ENCODE data around the gene CHD2. TPM values are rescaled to one million over a fixed set of nuclear protein-coding genes. Genes with fewer than 3 reads are reported as not detected.

Gene CHD2
- total RNA-seq, 1 experiment from 2014 or later: 120 TPM

- POLR2A ChIA-PET (ENCODE audit: unreplicated experiment): interaction anchor here (0.6 kb wide), 1 partner anchor 64 kb away, joined by 7 read pairs; no protein-coding TSS in a partner anchor
- Histone ChIP-seq H3F3A (ENCODE audit: insufficient read depth, low read depth) (peaks cover 61% of the 10 kb centered on the region), H3K27me3 (ENCODE audit: insufficient read depth, low read depth) (no peaks in the 10 kb centered on the region), H3K36me3 (ENCODE audit: low read depth) (peaks cover 93% of the 10 kb centered on the region), H4K20me1 (ENCODE audit: insufficient read depth) (peaks cover 14% of the 10 kb centered on the region), H3K4me2 (no peak overlapping the region), H3K27ac (no peak overlapping the region), H3K9me3 (ENCODE audit: insufficient read depth, low read depth) (peaks cover 9% of the 10 kb centered on the region), H3K4me1 (replicated peaks; ENCODE audit: insufficient read depth) (no peaks in the 10 kb centered on the region), H3K4me3 (no peak overlapping the region), H3K9me2 (ENCODE audit: insufficient read depth) (no peaks in the 10 kb centered on the region), H3K79me2 (ENCODE audit: low read depth) (peaks cover 32% of the 10 kb centered on the region), H2AFZ (no peak overlapping the region)
- TF ChIP-seq CTCF (conservative IDR thresholded peaks at IDR 0.05) (no peak), EZH2 (IDR thresholded peaks at IDR 0.05; ENCODE audit: low read depth) (no peak)
- CTCF ChIA-PET: interaction anchor here (0.6 kb wide), 2 partner anchors 21 to 40 kb away, joined by 3 to 15 read pairs; no protein-coding TSS in a partner anchor
- intact Hi-C loops (cut with micrococcal nuclease; ENCODE audit: unreplicated experiment): no loop called here
- BruUV-seq (replicated peaks): no TSS peak
- DNase-seq: no peak
Measured at GRCh38 chr15:92954002-92954401, 53.9 kb downstream of the CHD2 start.

GRCh38 chr15:92954578-92954977 lies 54.5 kb downstream of the CHD2 start:
- Histone ChIP-seq H3K4me1 (replicated peaks; ENCODE audit: insufficient read depth) (no peaks in the 10 kb centered on the region), H3K79me2 (ENCODE audit: low read depth) (peaks cover 37% of the 10 kb centered on the region), H3K9me3 (ENCODE audit: insufficient read depth, low read depth) (peaks cover 6% of the 10 kb centered on the region), H3K4me2 (no peak overlapping the region), H3F3A (ENCODE audit: insufficient read depth, low read depth) (peaks cover 67% of the 10 kb centered on the region), H3K4me3 (no peak overlapping the region), H3K36me3 (ENCODE audit: low read depth) (peaks cover 93% of the 10 kb centered on the region), H3K27me3 (ENCODE audit: insufficient read depth, low read depth) (no peaks in the 10 kb centered on the region), H4K20me1 (ENCODE audit: insufficient read depth) (peaks cover 19% of the 10 kb centered on the region), H2AFZ (no peak overlapping the region), H3K27ac (no peak overlapping the region), H3K9me2 (ENCODE audit: insufficient read depth) (no peaks in the 10 kb centered on the region)
- peak; percentile 34; the same call in 1 of the 2 replicates for TF ChIP-seq CTCF (conservative IDR thresholded peaks at IDR 0.05)
- TF ChIP-seq EZH2 (IDR thresholded peaks at IDR 0.05; ENCODE audit: low read depth): no peak
- ChIA-PET POLR2A (ENCODE audit: unreplicated experiment) (no interaction called here), CTCF (no interaction called here)
- no TSS peak for BruUV-seq (replicated peaks)
- DNase-seq: no peak
- intact Hi-C loops (cut with micrococcal nuclease; ENCODE audit: unreplicated experiment): no loop called here

GRCh38 chr15:92955706-92956105 lies 55.6 kb downstream of the CHD2 start:
- intact Hi-C loops (cut with micrococcal nuclease; ENCODE audit: unreplicated experiment): loop anchor here (5.0 kb wide), 1 partner anchor 37 kb away; no protein-coding TSS in a partner anchor
- TF ChIP-seq CTCF (conservative IDR thresholded peaks at IDR 0.05) (no peak), EZH2 (IDR thresholded peaks at IDR 0.05; ENCODE audit: low read depth) (no peak)
- DNase-seq: no peak
- 0 out of 2 replicates have a peak, but pooled peaks cover 4% of the 10 kb centered on the region for H3K9me3 ChIP-seq (ENCODE audit: insufficient read depth, low read depth)
- peaks cover 22% of the 10 kb centered on the region for H4K20me1 ChIP-seq (ENCODE audit: insufficient read depth)
- H3K79me2 ChIP-seq (ENCODE audit: low read depth): peaks cover 44% of the 10 kb centered on the region
- POLR2A ChIA-PET (ENCODE audit: unreplicated experiment): no interaction called here
- peaks cover 68% of the 10 kb centered on the region for H3F3A ChIP-seq (ENCODE audit: insufficient read depth, low read depth)
- CTCF ChIA-PET: no interaction called here
- no peak overlapping the region for H3K4me2 ChIP-seq
- H3K4me3 ChIP-seq: no peak overlapping the region
- no peak overlapping the region for H2AFZ ChIP-seq
- TSS peak; percentile 2 for BruUV-seq (replicated peaks)
- peaks cover 93% of the 10 kb centered on the region for H3K36me3 ChIP-seq (ENCODE audit: low read depth)
- H3K27me3 ChIP-seq (ENCODE audit: insufficient read depth, low read depth): no peaks in the 10 kb centered on the region
- no peak overlapping the region for H3K27ac ChIP-seq
- no peaks in the 10 kb centered on the region for H3K9me2 ChIP-seq (ENCODE audit: insufficient read depth)
- no peaks in the 10 kb centered on the region for H3K4me1 ChIP-seq (replicated peaks; ENCODE audit: insufficient read depth)
